ENCODE results near the gene MATN4.

Gene MATN4

DNA sequence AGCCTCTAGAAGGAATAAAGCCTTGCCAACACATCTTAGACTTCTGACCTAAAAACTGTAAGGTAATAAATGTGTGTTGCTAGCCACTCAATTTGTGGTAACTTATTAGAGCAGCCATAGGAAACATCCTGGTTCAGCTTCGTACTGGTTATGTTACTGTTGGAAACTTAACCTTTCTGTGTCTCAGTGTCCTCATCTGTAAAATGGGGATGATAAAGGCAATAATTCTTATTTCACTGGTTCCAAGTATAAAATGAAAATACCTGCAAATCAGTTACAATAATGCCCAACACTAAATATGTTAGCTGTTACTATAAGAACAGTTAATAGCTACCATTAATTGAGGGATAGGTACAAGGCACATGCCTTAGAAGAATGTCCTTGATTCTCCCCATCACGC, 15.8 kb downstream of the MATN4 start:
- H3K36me3 Mint-ChIP-seq: no peaks in the 10 kb centered on the region
- no peaks in the 10 kb centered on the region for H3K9me3 Mint-ChIP-seq
- ATAC-seq: no peak
- no peak for DNase-seq (ENCODE audit: low spot score in 2 of 2)
- H3K4me3 Mint-ChIP-seq: peak overlapping the region; percentile 72
- H3K4me1 Mint-ChIP-seq: peaks cover 18% of the 10 kb centered on the region
- no peak overlapping the region for H3K27ac Mint-ChIP-seq

DNA sequence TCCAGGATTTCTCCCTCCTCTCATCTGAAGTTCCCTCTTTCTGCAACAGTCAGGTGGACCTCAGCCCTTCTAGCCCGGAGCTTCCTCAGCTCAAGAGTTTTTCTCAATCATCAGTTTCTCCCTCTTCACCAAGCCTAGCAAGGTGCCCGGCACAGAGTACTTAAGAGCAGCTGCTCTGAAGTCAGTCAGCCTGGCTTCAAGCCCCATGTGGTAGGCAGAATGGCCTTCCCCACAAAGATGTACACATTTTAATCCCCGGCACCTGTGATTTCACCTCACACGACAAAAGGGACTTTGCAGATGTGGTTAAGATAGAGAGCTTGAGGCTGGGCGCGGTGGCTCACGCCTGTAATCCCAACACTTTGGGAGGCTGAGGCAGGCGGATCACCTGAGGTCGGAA, 16.6 kb downstream of the MATN4 start:
- Mint-ChIP-seq H3K4me1 (peaks cover 18% of the 10 kb centered on the region), H3K36me3 (no peaks in the 10 kb centered on the region), H3K27ac (no peak overlapping the region), H3K4me3 (no peak overlapping the region), H3K9me3 (no peaks in the 10 kb centered on the region)
- ATAC-seq: no peak
- DNase-seq (ENCODE audit: low spot score in 2 of 2): no peak

DNA sequence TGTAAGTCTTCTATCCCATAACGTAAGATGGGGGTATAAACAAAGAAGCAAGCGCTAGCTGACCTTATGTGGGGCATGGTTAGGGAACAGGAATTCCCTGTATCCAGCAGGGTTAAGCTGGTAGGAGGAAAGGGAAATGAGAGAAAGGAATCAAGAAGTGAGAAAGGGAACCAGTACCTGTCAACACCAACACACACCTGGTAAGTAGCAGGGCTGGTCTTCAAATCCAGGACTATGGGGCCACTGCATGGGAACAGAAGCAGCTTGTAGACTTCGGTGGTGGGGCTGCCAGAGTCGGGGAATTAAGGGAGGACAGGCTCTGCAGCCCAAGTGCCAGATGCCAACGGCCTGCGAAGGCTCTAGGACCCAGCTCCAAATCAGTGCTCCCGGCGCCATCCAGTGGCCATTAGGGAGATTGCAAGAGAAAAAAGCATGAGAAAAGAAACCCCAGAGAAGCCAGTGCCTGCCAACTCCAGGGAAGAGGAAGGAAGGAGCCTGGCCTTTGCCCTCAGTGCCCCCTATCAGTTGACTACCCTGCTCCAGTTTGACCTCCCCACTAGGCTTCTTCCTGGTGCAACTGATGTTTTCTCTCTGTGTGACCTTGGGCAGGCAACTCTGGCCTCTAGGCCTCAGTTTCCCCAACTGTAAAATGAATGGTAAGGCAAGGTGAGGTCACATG, 17.3 kb downstream of the MATN4 start:
- no peak overlapping the region for H3K27ac Mint-ChIP-seq
- DNase-seq (ENCODE audit: low spot score in 2 of 2) (peak; percentile 56 to 85), ATAC-seq (peak; percentile 52)
- no peaks in the 10 kb centered on the region for H3K9me3 Mint-ChIP-seq
- no peaks in the 10 kb centered on the region for H3K36me3 Mint-ChIP-seq
- no peak overlapping the region for H3K4me3 Mint-ChIP-seq
- H3K4me1 Mint-ChIP-seq: peaks cover 18% of the 10 kb centered on the region

DNA sequence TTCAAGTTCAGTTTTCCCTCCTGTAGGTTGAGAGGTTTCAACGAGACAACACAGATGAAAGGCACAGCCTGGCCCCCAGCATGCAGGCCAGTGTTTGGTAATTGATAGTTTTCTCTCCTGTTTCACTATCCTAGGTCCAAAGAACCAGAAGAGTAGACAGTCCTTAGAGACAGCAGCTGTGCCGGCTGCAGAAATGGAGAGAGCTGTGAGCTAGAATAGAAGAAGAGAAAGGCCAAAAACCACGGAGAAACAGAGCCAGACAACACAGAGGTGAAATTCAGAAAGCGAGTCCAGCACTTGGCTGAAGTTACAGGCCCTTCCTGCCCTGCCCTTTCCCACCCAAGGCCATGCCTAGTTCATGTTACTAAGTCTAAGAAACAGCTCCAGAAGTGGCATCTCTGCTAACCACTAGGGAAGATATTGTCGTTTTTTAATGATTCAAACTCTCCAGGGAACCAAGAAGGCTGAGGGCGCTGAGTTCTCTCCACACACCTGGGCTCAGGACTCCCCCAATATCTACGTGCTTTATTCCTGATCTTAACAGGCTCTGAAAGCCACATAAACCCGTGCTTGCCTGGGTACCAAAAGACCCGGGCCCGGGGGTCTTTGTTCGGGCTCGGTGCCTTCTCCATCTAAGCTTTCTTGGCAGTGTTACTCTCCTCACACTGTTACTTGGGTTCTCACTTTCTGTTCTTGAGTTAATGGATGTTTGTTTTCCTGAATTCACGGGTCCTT, 18.0 kb downstream of the MATN4 start:
- DNase-seq (ENCODE audit: low spot score in 2 of 2): no peak
- Mint-ChIP-seq H3K36me3 (no peaks in the 10 kb centered on the region), H3K4me1 (peaks cover 18% of the 10 kb centered on the region), H3K9me3 (no peaks in the 10 kb centered on the region), H3K4me3 (no peak overlapping the region), H3K27ac (no peak overlapping the region)
- no peak for ATAC-seq

DNA sequence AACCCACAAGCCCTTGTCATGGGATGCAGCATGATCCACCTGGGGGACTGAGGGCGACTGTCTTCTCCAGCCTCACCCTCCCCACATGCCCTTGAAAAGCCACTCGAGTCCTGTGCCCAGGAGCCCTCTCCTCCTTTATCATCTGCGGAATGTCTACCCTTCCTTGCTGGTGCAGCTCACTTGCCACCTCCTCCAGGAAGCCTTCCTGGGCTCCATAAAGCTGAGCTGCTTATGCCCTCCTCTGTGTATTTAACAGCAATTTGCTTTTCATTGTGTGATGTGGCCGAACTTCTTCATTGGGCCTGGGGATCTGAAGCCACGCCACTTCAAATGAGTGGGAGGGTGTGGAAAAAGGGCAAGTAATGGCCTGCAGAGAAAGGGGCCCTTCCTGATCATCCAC, 19.2 kb downstream of the MATN4 start:
- no peak overlapping the region for H3K27ac Mint-ChIP-seq
- peak; percentile 33 for ATAC-seq
- no peaks in the 10 kb centered on the region for H3K9me3 Mint-ChIP-seq
- H3K4me1 Mint-ChIP-seq: peaks cover 15% of the 10 kb centered on the region
- H3K4me3 Mint-ChIP-seq: no peak overlapping the region
- DNase-seq (ENCODE audit: low spot score in 2 of 2): no peak
- no peaks in the 10 kb centered on the region for H3K36me3 Mint-ChIP-seq

DNA sequence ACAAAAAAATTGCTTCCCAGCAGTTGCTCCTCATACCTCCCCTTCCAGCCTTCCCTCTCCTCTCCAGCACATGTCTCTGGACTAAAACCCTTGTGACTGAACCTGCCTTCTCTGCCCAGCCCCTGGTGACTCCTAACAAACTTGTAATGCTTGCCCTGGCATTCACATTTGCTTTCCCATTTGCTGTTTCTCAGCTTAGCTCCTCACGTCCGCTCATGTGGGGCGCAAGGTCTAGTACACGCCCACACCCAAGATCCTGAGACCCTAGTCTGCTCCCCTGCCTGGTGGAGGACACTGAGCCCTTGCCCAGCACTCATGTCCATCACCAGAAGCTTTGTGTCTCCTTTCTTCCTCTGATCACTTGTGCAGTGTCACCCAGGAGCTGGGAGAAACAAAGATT, 19.7 kb downstream of the MATN4 start:
- ATAC-seq: no peak
- H3K4me1 Mint-ChIP-seq: peaks cover 12% of the 10 kb centered on the region
- H3K27ac Mint-ChIP-seq: no peak overlapping the region
- no peaks in the 10 kb centered on the region for H3K36me3 Mint-ChIP-seq
- H3K9me3 Mint-ChIP-seq: no peaks in the 10 kb centered on the region
- H3K4me3 Mint-ChIP-seq: no peak overlapping the region
- no peak for DNase-seq (ENCODE audit: low spot score in 2 of 2)

DNA sequence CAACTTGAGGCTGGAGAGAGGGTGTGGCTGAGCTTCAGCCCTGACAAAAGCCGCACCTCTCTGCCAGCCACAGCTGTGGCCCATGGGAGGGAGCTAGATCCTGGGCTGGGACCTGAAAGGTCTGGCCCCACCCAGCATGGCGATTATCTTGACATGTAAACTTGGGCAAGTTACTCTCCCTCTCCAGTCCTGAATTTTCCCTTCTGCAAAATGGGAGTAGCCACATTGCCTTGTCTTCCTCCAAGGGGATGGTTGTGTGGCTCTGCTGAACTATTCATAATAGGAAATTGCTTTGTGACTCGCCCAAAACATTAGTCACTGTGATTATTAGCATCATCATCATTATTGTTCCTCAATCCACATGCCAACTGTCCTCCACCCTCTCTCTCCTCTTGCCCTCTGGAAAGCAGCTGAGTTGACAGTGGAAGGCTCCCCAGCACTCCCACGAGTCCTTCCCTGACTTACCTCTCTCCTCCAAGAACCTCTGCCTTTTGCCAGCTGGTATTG, 24.5 kb downstream of the MATN4 start:
- ATAC-seq (peak; percentile 44), DNase-seq (ENCODE audit: low spot score in 2 of 2) (no peak)
- no peaks in the 10 kb centered on the region for H3K9me3 Mint-ChIP-seq
- H3K36me3 Mint-ChIP-seq: no peaks in the 10 kb centered on the region
- H3K27ac Mint-ChIP-seq: no peak overlapping the region
- no peaks in the 10 kb centered on the region for H3K4me1 Mint-ChIP-seq
- H3K4me3 Mint-ChIP-seq: no peak overlapping the region

DNA sequence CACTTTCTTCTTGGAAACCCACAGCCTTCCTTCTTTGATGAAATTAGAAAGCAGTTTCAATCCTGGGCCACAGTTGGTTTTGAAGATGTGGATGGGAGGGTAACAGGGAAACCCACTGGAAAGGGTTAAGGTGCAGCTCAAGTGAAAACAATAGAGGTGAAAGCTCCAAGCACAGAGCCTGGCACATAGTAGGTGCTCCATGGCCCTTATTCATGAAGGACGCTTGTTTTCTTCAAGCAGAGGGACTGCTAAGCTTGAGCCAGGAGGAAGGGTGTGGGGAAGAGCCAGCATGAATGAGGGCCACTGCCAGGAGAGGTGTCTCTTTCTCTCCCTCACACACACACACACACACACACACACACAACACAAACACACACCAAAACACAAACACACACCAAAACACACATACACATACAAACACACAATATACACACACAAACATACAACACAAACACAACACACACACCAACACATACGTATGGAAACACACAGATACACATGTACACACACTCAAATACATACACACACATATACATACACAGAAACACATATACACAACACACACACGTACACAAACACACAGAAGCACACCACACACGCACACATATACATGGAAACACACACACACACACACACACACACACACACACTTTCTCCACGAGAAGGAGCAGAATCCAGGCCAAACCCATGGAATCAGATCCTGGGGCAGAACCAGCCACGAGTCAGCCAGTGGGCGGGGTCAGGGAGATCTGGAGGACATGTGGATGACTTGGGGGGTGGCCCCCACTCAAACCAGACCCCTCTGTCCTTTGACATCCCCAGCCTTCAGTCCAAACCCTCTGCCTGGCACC, 25.2 kb downstream of the MATN4 start:
- Mint-ChIP-seq H3K4me1 (no peaks in the 10 kb centered on the region), H3K27ac (no peak overlapping the region), H3K36me3 (no peaks in the 10 kb centered on the region), H3K4me3 (no peak overlapping the region), H3K9me3 (no peaks in the 10 kb centered on the region)
- ATAC-seq: no peak
- DNase-seq (ENCODE audit: low spot score in 2 of 2): no peak

DNA sequence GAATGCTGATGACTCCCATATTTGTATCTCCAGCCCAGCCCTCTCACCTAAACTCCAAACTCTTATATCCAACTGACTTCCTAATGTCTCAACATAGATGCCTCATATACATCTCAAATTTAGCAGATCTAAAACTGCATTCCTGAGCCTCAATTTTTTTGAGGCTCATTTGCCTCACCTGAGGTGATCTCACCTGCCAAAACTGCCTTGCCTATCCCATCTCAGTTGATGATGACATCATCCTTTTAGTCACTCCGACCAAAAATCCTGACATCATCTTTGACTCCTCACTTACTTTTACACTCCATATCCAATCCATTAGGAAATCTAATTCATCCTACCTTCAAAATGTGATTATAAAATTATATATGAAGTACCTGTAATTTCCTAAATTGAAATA, 28.1 kb downstream of the MATN4 start:
- H3K9me3 Mint-ChIP-seq: no peaks in the 10 kb centered on the region
- H3K4me3 Mint-ChIP-seq: no peak overlapping the region
- no peak for ATAC-seq
- no peaks in the 10 kb centered on the region for H3K36me3 Mint-ChIP-seq
- H3K4me1 Mint-ChIP-seq: no peaks in the 10 kb centered on the region
- H3K27ac Mint-ChIP-seq: no peak overlapping the region
- DNase-seq (ENCODE audit: low spot score in 2 of 2): no peak

DNA sequence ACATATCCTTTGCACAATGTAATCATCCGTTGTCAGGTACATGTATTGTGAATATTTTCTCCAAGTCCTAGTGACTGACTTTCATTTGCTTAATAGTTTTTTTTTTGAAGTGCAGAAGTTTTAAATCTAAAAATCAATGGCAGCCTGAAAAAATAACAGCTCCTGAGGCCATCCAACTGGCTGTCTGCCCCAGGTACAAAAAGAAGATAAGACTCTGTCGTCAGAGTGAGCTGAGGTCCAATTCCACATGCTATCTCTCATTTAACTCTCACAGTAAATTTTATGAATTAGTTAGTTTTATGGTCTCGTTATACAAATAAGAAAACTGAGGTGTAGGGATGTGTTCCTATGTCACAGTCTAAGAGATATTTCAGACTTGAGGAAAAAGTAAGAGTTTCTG, 32.8 kb downstream of the MATN4 start:
- Mint-ChIP-seq H3K36me3 (no peaks in the 10 kb centered on the region), H3K4me1 (no peaks in the 10 kb centered on the region), H3K4me3 (no peak overlapping the region), H3K27ac (no peak overlapping the region), H3K9me3 (no peaks in the 10 kb centered on the region)
- DNase-seq (ENCODE audit: low spot score in 2 of 2) (no peak), ATAC-seq (no peak)

DNA sequence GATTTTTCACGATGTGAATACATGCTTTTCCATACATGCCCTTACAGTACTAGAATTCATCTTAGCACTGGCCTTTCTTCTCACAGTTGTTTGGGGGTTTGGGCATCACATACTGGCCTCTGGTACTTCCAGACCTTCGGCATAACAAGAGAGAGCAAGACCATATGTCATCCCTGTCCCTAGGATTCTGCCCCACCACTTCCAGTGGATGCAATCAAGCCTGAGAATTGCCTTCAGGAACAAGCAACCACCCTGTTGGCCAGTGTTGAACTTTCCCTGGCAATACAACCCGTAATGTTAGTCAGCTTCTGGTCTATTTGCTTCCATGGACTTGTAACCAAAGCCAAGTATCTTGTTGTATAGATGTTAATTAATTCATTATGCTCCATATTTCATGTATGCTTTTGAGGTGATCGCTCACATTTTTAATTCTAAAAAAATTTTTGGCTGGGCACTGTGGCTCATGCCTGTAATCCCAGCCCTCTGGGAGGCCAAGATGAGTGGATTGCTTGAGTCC, 38.3 kb downstream of the MATN4 start:
- ATAC-seq (no peak), DNase-seq (ENCODE audit: low spot score in 2 of 2) (peak in 1 of 2 donors; percentile 38)
- Mint-ChIP-seq H3K9me3 (no peaks in the 10 kb centered on the region), H3K4me3 (no peak overlapping the region), H3K4me1 (no peaks in the 10 kb centered on the region), H3K36me3 (no peaks in the 10 kb centered on the region), H3K27ac (no peak overlapping the region)

DNA sequence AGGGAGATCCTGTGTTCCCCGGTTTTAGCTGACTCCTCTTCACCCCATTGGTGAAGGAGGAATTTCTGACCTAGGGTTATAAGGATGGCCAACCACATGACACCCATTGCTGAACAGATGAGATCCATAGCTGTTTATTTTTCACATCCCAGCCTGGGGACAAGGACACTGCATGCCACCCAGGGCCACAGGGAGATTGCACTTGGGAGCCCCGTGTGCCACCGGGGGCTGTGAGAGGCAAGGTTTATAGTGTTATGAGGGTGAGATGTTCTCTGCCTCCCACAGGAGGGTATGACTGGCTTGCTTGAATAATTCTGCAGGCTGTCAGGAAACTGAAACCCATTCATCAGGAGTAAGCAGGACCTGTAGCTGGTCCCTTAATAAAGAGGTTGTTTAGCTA, 39.0 kb downstream of the MATN4 start:
- Mint-ChIP-seq H3K4me1 (no peaks in the 10 kb centered on the region), H3K9me3 (no peaks in the 10 kb centered on the region), H3K27ac (no peak overlapping the region), H3K36me3 (no peaks in the 10 kb centered on the region), H3K4me3 (no peak overlapping the region)
- DNase-seq (ENCODE audit: low spot score in 2 of 2) (peak in 1 of 2 donors; percentile 10), ATAC-seq (no peak)

DNA sequence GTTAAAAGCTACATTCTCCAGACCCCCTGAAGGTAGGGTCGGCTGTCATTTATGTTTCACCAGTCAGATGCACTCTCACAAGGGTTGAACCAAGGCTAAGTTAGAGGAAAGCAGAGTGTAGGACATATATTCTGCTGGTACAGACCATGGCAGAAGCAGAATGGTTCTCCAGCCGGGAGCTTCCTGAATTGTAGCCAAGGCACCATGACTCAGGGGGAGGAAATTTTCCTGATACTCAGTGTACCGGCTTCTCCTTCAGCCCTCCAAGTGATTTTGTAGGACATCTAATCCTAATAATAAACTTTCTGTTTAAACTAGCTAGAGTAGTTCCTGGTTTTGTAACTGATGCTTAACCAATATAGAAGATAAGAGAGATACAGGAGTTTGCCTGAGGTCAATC, 39.6 kb downstream of the MATN4 start:
- no peak overlapping the region for H3K27ac Mint-ChIP-seq
- H3K4me3 Mint-ChIP-seq: no peak overlapping the region
- H3K36me3 Mint-ChIP-seq: no peaks in the 10 kb centered on the region
- H3K9me3 Mint-ChIP-seq: no peaks in the 10 kb centered on the region
- no peaks in the 10 kb centered on the region for H3K4me1 Mint-ChIP-seq
- ATAC-seq (no peak), DNase-seq (ENCODE audit: low spot score in 2 of 2) (no peak)

DNA sequence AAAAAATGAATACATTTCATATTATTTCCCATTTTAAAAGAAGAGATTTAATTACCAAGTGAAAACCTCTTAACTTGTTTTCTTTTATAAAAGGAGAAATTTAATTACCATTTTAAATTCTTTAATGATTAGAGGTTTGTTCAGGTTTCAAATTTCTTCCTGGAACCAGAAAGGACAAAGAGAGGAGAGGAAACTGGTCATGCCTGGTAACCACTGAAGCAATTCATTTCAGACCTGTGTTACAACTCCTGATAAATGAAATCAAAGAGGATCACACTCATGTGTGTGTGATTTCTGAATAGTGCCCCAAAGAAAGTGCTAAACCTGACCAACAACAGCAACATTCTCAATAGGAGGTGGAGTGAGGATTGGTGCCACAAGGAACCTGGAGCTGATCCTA, 41.1 kb downstream of the MATN4 start:
- Mint-ChIP-seq H3K4me3 (no peak overlapping the region), H3K9me3 (no peaks in the 10 kb centered on the region), H3K27ac (no peak overlapping the region), H3K4me1 (no peaks in the 10 kb centered on the region), H3K36me3 (no peaks in the 10 kb centered on the region)
- ATAC-seq: no peak
- DNase-seq (ENCODE audit: low spot score in 2 of 2): no peak

DNA sequence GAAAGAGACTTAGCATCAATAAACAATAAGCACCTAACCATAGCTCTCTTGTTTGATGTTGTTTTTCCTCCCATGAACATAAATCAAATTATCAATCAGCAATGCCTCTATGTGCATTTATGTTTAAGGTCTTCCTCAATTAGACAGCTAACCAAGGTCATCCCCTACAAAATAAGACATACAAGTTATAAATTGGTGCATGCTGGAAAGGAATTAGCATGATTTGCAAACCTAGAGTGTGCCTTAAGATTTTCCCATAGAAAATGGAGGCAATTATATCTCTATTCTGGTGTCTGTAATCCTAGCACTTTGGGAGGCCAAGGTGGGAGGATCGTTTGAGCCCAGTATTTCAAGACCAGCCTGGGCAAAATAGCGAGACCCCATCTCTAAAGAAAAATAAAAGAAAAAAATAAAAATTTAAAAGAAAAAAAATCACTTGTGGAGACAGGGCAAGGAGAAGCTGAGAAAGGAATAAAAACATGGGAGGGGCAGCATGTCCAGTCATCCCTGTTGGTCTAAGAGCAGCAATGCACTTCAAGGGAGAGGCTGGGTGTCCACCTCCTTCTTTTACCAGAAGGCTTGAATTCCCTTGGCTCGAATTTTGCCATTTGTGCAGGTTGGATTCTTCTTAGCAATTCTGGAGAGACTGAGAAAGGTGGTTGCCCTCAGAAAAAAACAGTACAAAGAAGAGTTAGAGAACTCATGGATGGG, 44.4 kb downstream of the MATN4 start:
- H3K4me1 Mint-ChIP-seq: no peaks in the 10 kb centered on the region
- H3K36me3 Mint-ChIP-seq: no peaks in the 10 kb centered on the region
- no peak for DNase-seq (ENCODE audit: low spot score in 2 of 2)
- ATAC-seq: no peak
- H3K27ac Mint-ChIP-seq: no peak overlapping the region
- no peaks in the 10 kb centered on the region for H3K9me3 Mint-ChIP-seq
- H3K4me3 Mint-ChIP-seq: no peak overlapping the region
